GM12864 (cell line): ENCODE measurements around the gene SMYD3.

Experiments used
- DNase-seq: peaks from one replicate; pipeline ENCODE4 v3.0.0-alpha.2; 2011; ENCODE audit warnings: low read depth
- H3K4me3 ChIP-seq: 2 replicates; pipeline ENCODE4 v1.5.1; 2011; ENCODE audit warnings: mild to moderate bottlenecking, low read depth, low read length, control low read depth
- TF ChIP-seq, protein P1 (sequence below): IDR thresholded peaks from 2 replicates; pipeline ENCODE4 v1.5.1; 2011; ENCODE audit warnings: low read depth, mild to moderate bottlenecking, moderate library complexity, low read length, control low read depth, inconsistent platforms; ENCODE audit errors: missing control alignments

SMYD3 gene

DNA sequence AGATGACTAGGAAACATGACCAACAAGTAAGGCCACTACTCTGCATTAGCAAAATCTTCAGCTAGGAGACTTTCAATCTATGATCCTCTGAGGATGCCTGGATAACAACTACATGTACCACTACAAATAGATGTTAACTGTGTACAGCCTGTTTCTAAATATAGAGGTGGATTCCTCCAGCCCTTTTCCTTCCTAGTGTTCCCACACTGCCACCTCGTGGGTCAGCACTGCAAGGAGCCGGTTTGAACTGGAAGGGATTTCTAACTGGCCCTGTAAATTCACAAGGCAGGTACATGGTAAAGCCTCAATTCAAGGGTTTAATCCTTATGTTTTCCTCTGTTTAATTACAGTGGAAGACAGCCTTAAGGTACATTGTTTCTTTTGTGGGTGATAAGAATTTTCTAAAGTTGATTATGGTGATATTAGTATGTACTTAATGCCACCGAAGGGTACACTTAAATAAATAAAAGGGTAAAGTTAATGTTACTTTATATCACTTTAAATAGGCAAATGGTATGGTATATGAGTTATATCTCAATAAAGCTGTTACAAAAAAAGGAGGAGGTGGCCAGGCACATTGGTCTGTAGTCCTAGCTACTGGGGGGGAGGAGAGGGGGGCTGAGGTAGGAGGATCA lies 14.4 kb downstream of the SMYD3 start:
- DNase-seq, result no peak

DNA sequence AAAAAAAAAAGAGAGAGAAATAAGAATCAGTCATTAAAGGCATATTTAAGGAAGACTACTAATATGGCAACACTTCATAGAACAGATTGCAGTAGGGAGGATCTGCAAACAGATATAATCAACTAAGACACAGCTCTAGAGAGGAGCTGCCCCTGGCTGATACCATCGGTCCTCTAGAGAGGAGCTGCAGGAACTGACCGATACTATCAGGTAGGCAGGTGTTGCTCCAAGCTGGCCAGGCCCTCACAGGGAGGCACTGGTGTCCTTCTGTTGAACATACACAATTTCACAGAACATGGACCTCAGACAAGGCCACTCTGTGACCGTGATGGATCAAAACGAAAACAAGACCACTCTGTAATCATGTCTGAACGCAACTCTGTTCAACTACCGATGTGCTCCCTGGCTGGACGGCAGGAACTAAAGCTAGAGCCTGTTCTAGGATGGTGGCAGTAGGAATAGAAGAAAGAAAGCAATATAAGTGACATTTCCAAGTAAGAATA lies 15.5 kb downstream of the SMYD3 start:
- TF ChIP-seq, protein P1, sequence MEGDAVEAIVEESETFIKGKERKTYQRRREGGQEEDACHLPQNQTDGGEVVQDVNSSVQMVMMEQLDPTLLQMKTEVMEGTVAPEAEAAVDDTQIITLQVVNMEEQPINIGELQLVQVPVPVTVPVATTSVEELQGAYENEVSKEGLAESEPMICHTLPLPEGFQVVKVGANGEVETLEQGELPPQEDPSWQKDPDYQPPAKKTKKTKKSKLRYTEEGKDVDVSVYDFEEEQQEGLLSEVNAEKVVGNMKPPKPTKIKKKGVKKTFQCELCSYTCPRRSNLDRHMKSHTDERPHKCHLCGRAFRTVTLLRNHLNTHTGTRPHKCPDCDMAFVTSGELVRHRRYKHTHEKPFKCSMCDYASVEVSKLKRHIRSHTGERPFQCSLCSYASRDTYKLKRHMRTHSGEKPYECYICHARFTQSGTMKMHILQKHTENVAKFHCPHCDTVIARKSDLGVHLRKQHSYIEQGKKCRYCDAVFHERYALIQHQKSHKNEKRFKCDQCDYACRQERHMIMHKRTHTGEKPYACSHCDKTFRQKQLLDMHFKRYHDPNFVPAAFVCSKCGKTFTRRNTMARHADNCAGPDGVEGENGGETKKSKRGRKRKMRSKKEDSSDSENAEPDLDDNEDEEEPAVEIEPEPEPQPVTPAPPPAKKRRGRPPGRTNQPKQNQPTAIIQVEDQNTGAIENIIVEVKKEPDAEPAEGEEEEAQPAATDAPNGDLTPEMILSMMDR, result no peak
- H3K4me3 ChIP-seq, result no peak overlapping the region
- DNase-seq, result no peak

More for the DNA sequence above, 14.4 kb downstream of the SMYD3 start:
- TF ChIP-seq, protein P1, result peak; percentile 57
- no peak overlapping the region for H3K4me3 ChIP-seq

DNA sequence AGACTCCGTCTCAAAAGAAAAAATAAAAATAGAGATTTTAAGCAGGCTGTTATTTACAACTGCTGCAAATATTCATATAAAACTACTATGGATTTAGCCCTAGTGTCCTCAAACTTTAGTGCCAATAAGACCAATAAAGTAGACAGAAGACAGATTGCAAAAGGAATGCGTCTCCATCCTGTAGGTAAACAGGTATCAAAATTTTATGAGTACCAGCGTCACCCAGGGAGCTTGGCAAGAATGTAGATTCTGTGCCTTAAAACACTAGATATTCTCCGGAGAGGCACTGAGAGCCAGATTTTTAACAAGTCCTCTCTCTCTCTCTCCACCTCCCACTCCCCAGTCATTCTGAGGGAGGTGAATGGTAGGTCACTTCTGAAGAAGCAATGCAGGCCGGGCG lies 18.4 kb downstream of the SMYD3 start:
- DNase-seq, result no peak
- no peak overlapping the region for H3K4me3 ChIP-seq
- TF ChIP-seq, protein P1, result no peak

DNA sequence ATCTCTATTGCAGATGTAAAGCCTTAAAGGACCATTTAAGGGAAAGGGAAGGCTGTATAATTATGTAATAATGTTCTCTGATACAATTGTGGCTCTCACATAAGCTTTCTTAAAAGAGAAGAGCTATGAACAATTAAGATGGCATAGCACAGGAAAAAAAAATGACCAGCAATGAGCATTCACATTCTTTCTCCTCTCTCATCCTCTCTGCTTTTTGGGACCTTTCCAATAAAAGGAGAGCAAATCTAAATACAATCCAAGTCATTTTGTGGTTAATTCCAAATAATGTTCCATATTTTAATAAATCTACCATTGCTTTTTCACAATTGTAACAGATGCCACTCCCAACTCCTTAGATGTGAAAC lies 23.5 kb downstream of the SMYD3 start:
- no peak for DNase-seq
- TF ChIP-seq, protein P1, result no peak
- H3K4me3 ChIP-seq, result no peak overlapping the region; the same call in 1 of the 2 replicates

DNA sequence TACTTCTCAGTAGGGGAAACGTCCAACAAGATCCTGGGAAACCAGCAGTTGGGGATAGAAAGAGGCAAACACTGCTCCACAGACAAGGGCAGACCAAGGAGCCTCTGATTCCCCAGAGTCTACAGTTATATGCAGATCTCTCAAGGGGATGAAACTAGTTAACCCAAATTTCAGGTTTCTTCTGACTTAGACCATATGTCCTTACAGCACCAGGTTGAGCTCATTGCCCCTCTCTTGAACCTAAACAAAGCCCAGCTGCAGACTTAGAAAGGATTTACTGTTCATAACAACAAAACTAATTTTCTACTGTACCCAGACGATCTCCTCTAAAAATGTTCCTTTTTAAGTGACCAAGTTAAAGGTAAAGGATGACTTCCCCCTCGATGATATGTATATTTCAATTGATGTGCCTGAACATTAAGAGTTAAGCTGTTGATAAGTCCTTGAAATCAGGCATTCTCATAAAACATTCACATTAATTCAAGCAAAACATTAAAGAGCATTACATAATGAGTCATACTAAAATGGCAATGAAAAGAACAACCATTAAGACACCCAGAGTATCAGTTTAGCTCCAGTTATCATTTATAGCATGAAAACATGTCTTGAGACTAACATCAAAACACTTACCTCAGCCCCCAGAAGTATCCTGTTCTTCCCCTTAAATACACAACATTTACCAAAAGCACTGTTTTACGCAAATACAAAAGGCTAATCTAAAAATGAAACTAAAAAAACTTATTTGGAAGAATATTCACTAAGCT lies 24.1 kb downstream of the SMYD3 start:
- TF ChIP-seq, protein P1, result no peak
- DNase-seq, result no peak
- H3K4me3 ChIP-seq, result peak overlapping the region; percentile 10; the same call in 1 of the 2 replicates

DNA sequence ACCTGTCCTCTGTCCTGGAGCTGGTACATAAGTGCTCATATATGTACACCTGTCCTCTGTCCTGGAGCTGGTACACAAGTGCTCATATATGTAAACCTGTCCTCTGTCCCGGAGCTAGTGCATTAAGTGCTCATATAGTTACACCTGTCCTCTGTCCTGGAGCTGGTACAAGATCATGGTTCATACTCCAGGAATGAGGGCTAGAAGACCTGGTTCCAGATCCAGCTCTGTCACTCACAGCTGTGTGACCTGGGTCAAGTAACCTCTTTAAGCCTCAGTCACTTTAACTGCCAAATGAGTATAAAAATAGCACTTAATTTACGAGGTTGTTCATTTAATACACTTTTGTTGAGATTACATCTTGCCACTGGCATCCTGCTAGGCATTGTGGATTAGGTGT lies 28.0 kb downstream of the SMYD3 start:
- TF ChIP-seq, protein P1, result no peak
- no peak for DNase-seq
- H3K4me3 ChIP-seq, result no peak overlapping the region
